Upper lobe of left lung (tissue), 4 donors: Measurements from ENCODE around the gene MMP28.

Experiments
- POLR2A ChIP-seq, 4 donors: fragments of 450-650 bp; IDR thresholded peaks; one replicate each; pipeline ENCODE4 v1.5.1; 2016 to 2017; ENCODE audit warnings: antibody characterized with exemption in 4 of 4, mild to moderate bottlenecking in 2 of 4
- TF ChIP-seq, protein P1 (sequence below), 6 experiments: fragments of 450-650 bp in 4 of 6; fragments of 200-600 bp in 2 of 6; sonication (generic) in 2 of 6; IDR thresholded peaks; one replicate each; pipeline ENCODE4 v1.5.1; 2016 to 2019; ENCODE audit warnings: antibody characterized with exemption in 6 of 6

DNA sequence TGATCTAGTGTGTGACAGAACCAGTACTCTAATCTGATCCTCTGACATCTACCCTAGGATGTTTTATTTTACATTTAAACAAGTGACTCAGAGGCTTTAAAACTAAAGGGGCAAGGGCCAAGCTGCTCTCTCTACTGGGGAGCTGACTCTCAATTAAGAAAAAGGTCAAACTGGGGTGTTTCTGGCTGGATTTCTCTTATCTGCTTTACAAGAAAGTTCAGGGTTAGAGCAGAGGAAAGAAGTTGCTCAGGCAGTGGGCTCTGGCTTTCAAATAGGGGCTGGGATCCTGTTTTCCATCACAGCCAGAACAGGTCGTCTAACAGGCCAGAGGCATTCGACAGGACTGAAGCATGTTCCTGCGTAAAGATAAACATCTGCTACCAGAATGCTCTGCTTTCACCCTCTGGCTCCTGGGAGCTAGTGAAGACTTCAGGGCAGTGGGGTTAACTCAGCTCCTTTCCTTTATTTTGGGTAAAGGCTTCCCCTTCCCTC, 8.5 kb downstream of the MMP28 start:
- TF ChIP-seq, protein P1, sequence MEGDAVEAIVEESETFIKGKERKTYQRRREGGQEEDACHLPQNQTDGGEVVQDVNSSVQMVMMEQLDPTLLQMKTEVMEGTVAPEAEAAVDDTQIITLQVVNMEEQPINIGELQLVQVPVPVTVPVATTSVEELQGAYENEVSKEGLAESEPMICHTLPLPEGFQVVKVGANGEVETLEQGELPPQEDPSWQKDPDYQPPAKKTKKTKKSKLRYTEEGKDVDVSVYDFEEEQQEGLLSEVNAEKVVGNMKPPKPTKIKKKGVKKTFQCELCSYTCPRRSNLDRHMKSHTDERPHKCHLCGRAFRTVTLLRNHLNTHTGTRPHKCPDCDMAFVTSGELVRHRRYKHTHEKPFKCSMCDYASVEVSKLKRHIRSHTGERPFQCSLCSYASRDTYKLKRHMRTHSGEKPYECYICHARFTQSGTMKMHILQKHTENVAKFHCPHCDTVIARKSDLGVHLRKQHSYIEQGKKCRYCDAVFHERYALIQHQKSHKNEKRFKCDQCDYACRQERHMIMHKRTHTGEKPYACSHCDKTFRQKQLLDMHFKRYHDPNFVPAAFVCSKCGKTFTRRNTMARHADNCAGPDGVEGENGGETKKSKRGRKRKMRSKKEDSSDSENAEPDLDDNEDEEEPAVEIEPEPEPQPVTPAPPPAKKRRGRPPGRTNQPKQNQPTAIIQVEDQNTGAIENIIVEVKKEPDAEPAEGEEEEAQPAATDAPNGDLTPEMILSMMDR (IDR thresholded peaks at IDR 0.05) = no peak
- TF ChIP-seq POLR2A (IDR thresholded peaks at IDR 0.05) = no peak
